ENCODE results near the gene SLITRK4. TPM values are rescaled to one million over a fixed set of nuclear protein-coding genes. Genes with fewer than 3 reads are reported as not detected.

The SLITRK4 gene
- total RNA-seq, 1 donor from 2014 or later = 0.38 TPM

DNA sequence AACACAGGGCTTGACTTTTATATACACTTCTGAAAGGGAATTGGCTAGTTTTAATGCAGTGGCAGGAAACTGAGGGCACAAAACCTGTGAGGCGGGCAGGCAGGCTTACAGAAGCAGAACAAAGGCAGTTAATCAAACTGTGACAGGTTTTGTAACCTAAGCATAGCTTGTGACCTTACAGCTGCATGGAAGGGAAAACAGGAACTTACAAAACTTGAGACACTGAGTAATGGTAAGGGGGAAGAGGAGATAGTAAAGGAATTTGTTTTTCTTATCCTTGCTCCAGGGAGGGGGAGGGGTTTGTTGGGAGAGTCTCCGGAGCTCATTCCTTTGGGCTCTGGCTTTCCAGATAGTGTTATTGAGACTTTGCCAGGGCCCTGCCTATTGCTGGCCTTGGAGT is 55.6 kb downstream of the SLITRK4 start:
- ATAC-seq (ENCODE audit: poor library complexity) = no peak
- intact Hi-C loops (cut with DNase I) = no loop called here

More for the DNA sequence above, 55.6 kb downstream of the SLITRK4 start:
- DNase-seq = no peak

Other genes with a start within 250 kb of the SLITRK4 start
- not detected for gene SPANXN3, start 118.6 kb downstream of the SLITRK4 start, total RNA-seq
- not detected for gene SPANXN2, start 84.7 kb upstream of the SLITRK4 start, total RNA-seq
- not detected for gene UBE2NL, start 248.0 kb upstream of the SLITRK4 start, total RNA-seq